ENCODE data around the gene TMEM196.

TMEM196 gene

DNA sequence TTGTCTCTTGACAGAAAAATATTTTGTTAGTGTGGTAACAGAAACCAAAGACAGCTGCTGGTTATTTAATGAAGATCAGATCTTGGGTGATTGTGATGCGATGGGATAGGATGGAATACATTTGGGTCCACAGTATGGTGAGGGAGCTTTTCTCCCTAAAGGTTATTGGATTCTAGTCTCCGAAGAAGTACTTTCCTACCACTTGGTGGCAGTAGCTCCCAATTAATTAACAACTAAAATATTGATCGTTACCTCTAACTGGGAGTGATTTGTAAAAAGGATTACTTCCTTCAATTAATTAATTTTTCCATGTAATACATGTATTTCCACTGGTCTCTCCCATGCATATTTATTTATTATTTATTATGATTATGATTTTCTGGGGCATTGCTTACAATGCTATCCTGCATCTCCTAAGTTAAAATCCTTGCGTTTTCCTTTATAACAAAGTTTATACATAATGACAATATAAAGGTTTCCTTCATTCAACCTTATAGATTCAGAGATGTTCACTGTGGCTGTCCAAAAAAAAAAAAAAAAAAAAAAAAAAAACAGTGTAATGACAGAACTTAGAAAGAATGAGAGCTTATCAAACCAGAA, 25.6 kb downstream of the TMEM196 start:
- peak; percentile 74 for FAIRE-seq
- TF ChIP-seq, protein P1, sequence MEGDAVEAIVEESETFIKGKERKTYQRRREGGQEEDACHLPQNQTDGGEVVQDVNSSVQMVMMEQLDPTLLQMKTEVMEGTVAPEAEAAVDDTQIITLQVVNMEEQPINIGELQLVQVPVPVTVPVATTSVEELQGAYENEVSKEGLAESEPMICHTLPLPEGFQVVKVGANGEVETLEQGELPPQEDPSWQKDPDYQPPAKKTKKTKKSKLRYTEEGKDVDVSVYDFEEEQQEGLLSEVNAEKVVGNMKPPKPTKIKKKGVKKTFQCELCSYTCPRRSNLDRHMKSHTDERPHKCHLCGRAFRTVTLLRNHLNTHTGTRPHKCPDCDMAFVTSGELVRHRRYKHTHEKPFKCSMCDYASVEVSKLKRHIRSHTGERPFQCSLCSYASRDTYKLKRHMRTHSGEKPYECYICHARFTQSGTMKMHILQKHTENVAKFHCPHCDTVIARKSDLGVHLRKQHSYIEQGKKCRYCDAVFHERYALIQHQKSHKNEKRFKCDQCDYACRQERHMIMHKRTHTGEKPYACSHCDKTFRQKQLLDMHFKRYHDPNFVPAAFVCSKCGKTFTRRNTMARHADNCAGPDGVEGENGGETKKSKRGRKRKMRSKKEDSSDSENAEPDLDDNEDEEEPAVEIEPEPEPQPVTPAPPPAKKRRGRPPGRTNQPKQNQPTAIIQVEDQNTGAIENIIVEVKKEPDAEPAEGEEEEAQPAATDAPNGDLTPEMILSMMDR (IDR thresholded peaks at IDR 0.05; ENCODE audit: insufficient read depth, missing control alignments), result peak; percentile 61

DNA sequence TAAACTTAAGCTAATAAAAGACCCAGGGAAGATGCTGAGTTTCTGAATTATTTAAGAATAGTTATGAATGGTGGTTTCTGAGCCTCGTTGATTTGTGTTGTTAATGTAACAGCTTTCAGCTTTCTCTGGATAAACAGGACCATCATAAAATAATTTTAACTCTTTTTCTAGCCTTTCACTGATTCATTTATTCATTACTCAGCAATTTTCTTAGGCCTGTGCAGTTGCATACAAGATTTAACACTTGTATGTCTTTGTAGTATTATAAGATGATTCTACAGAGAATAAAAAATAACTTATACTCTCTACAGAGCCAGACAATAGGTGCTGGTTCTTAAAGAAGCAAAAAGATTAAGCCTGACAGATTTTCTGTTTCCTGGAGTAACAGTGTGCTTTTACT, 29.3 kb downstream of the TMEM196 start:
- FAIRE-seq (no peak), DNase-seq (ENCODE audit: insufficient read length, low spot score) (no peak)
- TF ChIP-seq, protein P1 (IDR thresholded peaks at IDR 0.05; ENCODE audit: insufficient read depth, missing control alignments), result no peak

More for the DNA sequence above, 25.6 kb downstream of the TMEM196 start:
- no peak for DNase-seq (ENCODE audit: insufficient read length, low spot score)

DNA sequence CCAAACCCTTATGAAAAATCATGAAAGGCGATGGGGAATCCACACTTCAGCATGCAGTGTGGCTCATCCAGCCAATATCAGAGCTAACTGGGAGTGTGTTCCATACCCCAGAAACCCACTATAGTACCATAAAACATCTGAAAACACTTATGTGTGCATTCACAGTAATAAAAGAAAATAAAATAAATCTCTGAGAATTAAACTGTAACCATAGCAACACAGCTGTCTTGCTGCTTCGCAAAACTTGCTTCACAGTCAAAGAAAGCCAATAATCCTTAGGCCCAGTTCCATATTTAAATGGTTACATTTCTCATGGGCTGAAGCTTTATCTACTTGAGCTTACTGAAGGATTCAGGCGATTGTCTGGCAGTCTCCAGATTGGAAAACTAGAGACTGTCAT, 44.7 kb downstream of the TMEM196 start:
- FAIRE-seq, result no peak
- TF ChIP-seq, protein P1 (IDR thresholded peaks at IDR 0.05; ENCODE audit: insufficient read depth, missing control alignments), result no peak

DNA sequence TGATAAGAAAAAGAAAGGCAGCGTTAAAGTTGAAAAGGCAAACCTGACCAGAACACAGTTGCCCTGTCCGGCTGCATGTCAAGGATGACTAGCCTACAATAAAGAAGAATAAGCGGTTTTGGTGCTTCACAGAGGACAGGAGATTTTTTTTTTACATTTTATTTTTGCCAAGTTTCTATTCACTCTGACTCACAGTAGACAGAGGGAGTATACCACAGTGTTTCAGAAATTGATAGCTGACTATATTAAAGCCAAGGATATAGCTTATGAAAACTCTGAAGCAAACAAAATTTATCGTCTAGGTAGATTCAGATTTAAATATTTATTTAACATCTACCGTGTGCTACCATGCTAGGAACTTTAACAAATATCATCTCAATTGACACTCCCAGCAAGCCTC, 47.6 kb downstream of the TMEM196 start:
- no peak for DNase-seq (ENCODE audit: insufficient read length, low spot score)
- FAIRE-seq, result no peak
- TF ChIP-seq, protein P1 (IDR thresholded peaks at IDR 0.05; ENCODE audit: insufficient read depth, missing control alignments), result no peak

More for the DNA sequence above, 44.7 kb downstream of the TMEM196 start:
- no peak for DNase-seq (ENCODE audit: insufficient read length, low spot score)

DNA sequence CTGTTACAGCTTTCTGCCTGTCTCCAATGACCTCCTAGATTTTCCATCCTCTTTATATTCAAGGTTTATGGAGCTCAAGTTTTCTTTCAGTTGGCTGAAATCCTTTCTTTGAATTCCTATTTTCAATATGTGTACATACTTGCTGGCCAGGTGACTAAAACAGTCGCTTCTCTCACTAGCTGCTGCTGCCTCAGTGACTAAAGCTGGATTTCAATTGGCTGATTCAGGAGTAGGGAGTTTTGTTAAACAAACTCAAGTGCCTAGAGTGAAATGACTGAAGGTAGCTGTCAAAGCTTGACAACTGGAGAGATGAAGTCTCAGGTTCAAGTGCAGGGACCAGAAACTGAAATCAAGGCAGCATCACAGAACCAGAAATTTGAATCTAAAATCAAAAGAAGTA, 57.9 kb downstream of the TMEM196 start:
- TF ChIP-seq, protein P1 (IDR thresholded peaks at IDR 0.05; ENCODE audit: insufficient read depth, missing control alignments), result no peak
- FAIRE-seq, result no peak
- no peak for DNase-seq (ENCODE audit: insufficient read length, low spot score)

DNA sequence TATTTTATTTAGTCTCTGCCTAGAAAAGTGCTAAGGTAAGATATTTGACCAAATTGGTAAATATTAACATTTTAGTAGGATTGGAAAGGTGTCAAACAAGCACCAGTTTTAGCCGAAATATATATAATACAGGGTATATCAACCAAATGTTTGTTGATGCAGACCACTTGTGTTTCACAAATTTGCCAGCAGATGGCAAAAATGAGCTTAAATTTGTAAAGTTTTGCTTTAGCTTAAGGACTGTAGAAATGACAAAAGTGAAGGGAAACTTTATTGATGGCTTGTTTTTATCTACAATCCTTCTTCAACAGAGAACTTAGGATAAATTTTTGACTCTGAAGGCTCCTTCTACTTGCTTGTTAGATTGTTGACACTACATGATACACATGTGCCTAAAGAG, 59.7 kb downstream of the TMEM196 start:
- FAIRE-seq, result peak; percentile 69
- TF ChIP-seq, protein P1 (IDR thresholded peaks at IDR 0.05; ENCODE audit: insufficient read depth, missing control alignments), result peak; percentile 50
- DNase-seq (ENCODE audit: insufficient read length, low spot score), result no peak

DNA sequence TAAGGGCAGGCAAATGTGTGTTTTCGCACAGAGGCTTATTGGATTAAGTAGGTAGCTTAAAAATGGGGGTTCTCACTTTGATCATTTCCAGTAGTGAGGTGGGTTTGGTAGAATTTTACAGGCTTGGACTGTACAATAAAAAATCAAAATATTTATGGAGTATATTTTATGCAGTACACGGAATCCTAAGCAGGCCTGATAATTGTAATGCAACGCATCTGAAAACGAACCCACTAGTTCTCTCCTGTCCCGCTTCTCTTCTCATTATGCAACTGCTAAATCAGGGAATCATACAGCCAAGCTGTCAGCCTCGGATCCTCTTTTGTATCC, 64.2 kb downstream of the TMEM196 start:
- TF ChIP-seq, protein P1 (IDR thresholded peaks at IDR 0.05; ENCODE audit: insufficient read depth, missing control alignments), result no peak
- DNase-seq (ENCODE audit: insufficient read length, low spot score) (no peak), FAIRE-seq (no peak)
